CD4-positive, alpha-beta T cell treated with Interferon alpha-2 for 1 hour (primary cell): Measurements from ENCODE around the gene HNRNPAB.

Experiments used
- DNase-seq, 2 donors: peaks; one replicate each; pipeline ENCODE4 v3.0.0-alpha.2; 2020 to 2022

The HNRNPAB gene

DNA sequence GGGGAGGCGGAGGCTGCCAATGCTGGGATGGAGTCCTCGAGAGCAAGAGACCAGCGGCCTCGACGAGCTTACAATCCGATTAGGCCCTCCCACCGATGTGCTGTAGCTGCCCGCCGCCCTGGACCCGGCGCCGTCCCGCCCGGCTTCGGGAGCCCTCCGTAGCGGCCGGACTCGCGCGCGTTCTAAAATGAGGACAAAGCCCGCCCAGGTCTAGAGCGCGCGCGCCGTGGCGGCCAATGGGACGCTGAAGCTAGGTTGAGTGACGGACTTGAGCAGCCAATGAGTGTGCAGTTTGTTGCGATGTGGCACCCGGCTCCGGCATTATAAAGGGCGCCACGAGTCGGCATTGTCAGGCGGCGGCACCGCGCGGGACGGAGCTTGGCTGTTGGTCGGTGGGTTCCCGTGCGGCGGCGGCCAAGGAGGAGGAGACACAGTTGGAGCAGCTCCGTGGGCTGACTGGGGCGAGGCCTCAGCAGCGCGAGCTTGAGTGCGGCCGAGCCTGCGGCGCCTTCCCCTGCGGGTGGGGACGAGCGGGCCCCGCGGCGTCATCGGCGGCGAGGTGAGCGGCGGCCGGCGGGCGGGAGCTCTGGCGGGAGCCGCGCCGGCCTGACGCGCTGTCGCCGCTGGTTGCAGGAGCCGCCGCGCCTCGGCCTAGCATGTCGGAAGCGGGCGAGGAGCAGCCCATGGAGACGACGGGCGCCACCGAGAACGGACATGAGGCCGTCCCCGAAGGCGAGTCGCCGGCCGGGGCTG lies at the start of gene HNRNPAB:
Gene HNRNPAB (plus strand): TSS at position 352 of the 753 bp plus-strand sequence. CDS start 305 bp downstream, at position 657.
- peak; percentile 95 to 97 for DNase-seq

DNA sequence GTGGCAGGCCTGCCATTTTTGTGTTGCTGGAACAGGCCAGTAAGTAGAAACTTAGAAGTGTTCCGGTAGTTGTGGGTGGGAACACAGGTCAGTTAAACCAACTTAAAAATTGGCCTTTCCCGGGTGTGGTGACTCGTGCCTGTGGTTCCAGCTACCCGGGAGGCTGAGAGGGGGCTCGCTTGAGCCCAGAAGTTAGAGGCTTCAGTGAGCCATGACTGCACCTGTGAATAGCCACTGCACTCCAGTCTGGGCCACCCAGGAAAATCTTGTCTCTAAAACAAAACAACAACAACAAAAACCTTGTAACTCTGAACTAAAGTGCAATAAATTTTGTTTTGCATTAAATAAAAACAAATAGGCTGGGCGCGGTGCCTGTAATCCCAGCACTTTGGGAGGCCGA lies 49.3 kb upstream of the HNRNPAB start:
- DNase-seq: no peak

DNA sequence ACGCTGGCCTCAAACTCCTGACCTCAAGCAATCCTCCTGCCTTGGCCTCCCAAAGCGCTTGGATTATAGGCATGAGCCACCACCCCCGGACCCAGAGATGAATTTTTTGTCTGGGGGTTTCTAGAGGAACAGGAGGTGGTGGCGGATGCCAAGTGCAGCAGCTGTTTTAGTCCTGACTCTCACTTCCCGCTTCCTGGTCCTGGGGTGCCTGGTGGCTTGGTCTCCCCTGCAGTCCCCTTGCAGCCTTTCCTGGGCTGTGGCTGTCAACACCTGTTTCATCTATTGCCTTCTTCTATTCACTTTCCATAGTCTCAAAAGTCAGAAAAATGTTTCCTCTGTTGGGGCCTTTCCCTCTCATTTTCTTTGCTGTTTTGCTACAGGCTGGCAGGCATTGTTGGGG lies 44.2 kb upstream of the HNRNPAB start:
- no peak for DNase-seq

DNA sequence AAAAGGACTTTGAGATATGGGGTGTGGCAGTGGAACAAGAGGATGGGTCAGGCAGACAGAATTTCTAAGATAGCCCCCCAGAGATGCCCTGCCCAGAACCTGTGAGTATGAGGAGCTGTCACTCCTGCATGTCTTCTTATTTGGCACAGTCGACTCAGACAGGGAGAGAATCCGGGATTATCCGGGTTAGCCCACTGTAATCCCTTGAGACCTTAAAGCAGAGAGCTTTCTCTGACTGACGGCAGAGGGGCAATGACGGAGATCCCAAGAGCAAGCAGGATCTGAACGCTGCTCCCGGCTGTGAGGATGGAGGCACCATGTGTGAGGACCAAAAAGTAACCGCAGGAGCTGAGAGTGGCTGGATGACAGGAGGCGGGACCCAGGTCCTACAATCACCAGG lies 41.9 kb upstream of the HNRNPAB start:
- no peak for DNase-seq

DNA sequence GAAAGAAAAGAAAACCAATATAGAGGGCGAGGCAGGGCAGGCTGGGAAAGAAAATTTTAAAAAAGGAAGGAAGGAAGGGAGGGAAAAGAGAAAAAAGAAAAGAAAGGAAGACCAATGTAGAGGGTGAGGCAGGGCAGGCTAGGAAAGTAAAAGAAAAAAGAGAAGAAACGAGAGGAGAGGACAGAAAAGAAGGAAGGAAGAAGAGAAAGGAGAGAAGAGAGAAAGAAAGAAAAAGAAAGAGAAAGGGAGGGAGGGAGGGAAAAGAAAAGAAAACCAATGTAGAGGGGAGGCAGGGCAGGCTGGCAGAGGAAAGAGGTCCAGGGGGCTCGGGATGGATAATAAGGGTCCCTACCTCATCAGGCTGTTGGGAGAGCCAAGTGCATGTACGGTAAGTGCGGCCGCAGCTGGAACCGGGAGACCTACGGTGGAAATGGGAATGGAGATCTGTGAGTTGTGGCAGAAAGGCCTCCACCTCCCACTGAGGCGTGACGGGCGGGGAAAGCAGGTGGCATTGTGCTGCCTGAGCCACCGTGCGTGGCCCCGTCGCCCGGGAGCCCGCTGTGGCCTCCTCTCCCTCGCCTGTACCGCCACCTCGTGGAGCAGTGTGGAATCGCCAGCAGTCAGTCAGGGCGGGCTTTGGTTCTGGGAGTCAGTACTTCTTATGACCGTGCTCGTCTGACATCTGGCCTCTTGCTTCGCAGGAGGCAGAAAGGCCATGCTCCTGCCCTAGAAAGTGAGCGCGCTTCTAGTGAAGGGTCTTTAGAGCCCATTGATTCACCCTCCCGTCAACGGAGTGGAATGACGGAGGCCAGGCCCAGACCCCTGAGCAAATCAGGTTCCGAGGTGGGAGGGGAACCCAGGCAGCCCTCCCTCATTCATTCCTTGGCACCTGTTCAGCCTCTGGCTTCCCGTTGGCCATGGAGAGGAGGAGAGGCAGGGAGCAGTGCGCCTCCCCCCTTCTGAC lies 40.3 kb upstream of the HNRNPAB start:
- peak; percentile 87 to 91 for DNase-seq

DNA sequence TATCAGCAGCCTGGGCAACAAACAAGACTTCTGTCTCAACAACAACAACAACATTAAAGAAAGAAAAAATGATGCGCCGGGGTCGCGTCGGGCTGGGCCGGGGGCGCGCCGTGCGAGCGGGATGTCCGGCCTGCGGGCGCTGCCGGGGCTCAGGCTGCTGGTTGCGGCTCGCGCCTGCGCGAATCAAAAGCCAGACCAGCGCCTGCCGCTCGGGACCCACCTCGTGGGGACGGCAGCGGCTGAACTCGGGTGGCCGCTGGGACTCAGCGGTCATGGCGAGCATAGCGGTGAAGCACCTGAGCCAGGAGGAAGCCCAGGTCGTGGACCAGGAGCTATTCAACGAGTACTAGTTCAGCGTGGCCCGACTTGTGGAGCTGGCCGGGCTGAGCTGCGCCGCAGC lies 38.8 kb upstream of the HNRNPAB start:
- no peak for DNase-seq

DNA sequence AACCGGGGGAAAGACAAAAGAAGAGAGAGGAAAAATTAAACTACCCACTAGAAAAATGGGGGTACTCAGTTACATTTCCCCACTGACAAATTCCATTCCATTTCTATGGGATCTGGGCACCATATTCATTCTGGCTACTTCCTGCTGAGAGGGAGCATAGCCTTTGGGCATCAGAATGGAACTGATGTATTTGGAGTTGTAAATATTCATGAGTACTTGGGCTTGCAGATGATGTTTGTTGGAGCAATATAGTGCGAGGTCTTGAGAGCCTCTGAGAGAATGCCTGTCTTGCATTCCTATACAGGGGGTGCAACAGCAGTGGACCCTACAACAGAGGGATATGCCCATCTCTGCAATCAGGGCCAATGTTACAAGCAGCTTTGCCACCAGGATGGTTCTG lies 33.9 kb upstream of the HNRNPAB start:
- DNase-seq: no peak

DNA sequence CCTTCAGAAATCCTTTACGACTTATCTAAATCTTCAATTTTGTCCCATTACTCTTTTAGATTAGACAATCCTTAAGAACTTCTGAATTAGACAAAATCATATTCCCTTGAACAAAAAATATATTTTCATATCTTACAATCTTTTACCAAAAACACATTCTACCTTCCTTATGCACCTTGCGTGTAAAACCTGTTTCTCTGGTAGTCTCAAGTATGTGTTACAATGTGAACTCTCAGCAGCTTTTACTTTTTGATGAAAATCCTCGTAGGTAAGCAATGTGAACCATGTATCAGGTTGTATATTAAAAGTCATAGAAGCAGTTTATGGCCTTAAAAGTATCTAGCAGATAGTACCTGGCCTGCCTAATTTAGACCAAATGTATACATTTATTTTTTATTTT lies 29.9 kb upstream of the HNRNPAB start:
- no peak for DNase-seq

DNA sequence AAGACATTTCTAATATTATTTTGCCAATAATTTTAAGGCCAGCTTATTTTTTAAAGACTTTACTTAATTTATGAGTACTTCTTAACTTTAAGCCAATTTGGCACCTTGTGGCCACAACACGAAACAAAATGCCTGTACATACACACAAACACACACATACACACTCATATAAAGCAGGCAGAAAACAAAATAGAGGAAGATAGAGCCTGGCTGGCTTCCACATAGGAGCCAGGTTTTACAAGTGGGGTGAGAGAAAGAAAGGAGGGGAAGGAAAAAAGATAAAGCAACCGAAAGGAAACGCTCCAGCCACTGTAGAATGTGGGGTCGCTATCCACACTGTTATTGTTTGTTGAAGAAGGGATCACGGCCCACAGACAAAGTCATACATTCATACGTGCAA lies 27.5 kb upstream of the HNRNPAB start:
- DNase-seq: no peak

DNA sequence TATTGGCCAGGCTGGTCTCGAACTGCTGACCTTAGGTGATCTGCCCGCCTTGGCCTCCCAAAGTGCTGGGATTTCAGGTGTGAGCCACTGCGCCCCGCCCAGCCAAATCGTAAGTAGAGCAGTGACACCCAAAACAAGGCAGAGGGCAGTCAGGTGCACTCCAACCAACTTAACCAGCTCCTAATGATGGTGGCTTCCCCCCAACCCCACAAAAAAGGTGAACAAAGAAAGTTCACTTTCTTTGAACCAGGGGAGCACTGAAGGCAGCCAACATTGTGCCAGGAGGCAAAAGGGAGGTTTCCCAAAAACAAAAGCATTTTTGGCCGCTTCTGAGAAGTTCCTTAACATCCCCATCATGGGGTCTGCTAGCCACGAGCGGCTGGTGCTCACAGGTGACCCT lies 26.8 kb upstream of the HNRNPAB start:
- no peak for DNase-seq

DNA sequence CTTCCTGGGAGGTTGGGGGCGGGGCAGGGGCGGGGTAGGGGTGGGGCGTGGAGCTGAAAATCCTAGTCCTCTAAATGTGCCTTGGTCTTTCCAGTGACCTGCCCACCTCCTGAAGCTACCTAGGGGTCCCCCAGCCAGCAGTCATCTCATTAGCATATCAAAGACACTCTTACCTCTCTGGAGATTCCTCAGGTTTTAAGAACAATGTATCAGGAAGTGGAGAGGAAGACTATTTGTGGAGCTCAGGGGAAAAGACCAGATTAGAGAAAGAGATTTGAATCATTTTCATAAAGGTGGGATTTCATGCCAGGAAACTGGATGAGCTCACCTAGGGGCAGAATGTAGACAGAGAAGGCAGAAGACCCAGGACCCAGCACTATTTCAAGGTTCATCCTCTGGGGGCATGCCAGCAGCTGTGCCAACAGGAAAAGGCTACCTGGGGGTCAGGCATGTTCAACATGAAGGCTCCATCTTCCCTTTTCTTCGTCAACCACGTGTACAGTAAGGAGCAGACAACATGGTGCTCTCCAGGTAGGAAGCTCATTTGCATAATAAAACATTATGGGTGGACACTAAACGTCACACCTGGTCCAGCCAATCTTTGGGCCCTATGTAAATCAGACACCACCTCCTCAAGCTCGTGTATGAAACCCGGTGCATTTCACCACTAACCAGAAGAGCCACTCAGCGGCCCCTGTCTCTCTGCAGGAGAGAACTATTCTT lies 24.0 kb upstream of the HNRNPAB start:
- no peak for DNase-seq

DNA sequence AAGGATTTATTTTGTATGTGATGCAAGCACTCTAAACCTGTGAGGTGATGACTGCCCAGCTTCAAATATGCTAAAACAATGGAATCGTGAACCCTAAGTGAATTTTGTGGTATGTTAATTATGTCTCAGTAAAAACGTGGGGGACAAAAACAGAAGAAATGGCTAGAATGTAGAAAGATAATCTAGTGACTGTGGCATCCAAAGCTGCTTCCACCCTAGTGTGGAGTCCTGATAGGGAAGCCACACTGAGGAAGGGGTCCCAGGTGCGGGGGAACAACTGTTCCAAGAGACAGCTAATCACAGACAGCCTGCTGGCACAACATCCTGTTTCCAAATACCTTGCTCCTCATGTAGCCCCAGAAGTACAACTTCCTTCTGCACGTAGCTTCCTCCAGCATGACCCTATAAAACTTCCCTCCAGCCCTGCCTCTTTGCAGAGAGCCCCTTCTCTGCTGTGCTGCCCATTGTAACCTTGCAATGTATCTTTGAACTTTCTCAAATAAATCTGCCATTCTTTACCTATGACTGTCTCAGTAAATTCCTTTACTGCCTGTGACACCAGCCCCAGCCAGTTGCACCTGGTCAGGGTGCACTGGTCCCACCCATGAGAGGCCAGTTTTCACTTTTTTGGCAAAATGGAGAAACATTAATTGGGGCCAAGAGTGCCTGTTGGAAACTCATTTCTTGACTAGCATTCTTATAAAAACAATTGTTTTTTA lies 22.0 kb upstream of the HNRNPAB start:
- no peak for DNase-seq

DNA sequence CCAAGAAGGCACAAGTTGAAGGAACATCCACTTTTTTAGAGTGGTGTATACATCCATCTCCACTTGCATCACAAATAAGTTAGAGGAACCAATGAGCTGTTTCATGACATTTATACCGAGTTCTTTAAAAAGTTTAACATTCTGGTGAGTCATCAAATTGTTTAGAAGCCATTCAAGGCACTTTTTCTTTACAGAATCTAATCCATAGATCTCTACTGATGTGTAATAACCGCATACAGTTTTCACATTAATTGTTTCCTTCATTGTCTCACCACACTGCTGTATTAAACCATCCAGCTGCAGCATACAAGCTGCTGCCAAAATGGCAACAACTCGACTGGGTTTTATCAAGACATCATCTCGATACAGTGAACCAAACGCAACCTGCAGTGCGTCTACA lies 17.9 kb upstream of the HNRNPAB start:
- no peak for DNase-seq

DNA sequence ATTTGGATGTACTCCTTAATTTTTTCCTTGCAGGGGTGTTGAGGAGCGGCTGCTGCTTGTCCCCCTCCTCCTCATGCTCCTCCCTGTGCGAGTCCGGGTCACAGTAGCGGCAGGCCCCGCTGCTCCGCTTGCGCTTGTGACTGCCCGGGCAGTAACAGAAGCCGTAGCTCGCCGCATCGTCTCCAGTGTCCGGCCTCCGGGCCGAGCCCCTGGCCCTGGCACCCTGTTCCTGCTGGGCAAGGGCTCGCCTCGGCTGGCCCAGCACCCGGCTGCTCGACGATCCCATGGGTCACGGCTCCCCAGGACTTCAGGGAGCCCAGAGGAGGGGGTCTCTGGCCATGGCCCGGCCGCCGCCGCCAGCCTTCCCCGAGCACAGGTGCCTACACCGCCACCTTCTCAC lies 17.3 kb upstream of the HNRNPAB start, which contains the start of gene GMCL2:
Gene GMCL2 (minus strand): TSS at position 358 of the 400 bp plus-strand sequence. CDS start 72 bp downstream, at position 286.
- no peak for DNase-seq

DNA sequence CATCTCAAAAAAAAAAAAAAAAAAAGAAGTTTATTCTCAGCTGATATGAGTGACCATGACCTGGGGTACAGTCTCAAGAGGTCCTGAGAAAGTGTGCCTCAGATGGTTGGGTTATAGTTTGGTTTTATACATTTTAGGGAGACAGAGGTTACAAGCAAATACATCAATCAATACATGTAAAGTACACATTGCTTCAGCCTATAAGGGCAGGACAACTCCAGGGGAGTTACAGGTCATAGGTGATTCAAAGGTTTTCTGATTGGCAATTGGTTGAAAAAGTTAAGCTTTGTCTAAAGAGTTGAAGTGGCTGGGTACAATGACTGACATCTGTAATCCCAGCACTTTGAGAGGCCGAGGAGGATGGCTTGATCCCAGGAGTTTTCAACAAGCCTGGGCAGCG lies 14.9 kb upstream of the HNRNPAB start:
- no peak for DNase-seq

DNA sequence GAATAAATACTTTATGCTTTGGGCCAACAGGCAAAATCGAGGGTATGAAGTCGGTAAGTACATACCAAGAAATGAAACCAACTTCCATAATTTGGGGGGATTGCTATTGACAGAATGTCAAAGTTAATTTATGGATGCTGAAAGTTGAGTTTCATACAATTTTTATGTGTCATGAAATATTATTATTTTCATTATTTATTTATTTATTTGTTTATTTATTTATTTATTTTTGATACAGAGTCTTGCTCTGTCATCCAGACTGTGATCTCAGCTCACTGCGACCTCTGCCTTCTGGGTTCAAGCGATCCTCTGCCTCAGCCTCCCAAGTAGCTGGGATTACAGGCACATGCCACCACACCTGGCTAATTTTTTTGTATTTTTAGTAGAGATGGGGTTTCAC lies 12.7 kb upstream of the HNRNPAB start:
- no peak for DNase-seq

DNA sequence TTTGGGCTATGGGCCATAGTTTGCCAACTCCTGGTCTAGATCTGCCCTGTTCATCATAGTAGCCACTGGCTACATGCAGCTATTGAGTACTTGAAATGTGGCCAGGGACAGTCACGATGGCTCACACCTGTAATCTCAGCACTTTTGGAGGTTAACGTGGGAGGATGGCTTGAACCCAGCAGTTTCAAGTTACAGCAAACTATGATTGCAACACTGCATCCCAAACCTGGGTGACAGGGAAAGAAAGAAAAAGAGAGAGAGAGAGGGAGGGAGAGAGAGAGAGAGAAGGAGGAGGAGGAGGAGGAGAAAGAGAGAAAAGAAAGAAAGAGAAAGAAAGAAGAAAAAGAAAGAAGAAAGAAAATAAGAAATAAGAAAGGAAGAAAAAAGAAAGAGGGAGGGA lies 12.1 kb upstream of the HNRNPAB start:
- no peak for DNase-seq

DNA sequence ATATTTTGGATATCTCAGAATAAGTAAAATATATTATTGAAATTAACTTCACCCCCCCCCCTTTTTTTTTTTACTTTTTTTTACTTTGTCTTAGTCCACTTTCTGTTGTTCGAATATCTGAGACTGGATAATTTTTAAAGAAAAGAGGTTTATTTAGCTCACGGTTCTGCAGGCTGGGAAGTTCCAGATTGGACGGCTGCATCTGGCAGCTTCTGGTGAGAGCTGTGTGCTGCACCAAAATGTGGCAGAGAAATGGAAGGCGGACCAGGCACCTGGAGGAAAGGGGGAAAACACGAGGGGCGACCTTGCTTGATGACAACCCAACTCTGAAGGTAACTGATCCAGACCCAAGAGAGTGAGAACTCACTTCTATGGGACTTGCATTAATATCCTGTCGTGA lies 11.5 kb upstream of the HNRNPAB start:
- DNase-seq: no peak

DNA sequence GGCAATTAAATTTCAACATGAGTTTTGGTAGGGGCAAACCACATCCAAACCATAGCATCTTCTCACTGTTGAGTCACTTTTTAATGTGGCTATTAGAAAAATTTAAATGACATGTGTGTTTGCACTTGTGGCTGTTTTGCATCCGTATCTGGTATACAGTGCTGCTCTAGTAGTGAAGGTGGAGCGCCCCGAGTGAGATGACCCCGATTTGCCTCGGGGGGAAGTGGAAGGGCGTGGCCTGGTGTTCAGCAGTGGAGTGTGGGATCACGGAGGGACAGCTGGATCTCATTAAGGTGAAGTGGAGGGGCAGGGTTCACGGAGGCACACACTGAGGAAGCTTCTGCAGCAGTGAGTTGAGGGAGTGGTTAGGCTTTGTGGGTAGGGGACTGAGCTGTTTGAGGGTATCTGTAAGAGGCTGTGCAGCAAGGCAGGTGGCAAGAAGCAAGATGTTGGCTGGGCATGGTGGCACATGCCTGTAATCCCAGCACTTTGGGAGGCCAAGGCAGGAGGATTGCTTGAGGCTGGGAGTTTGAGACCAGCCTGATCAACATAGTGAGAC lies 11.0 kb upstream of the HNRNPAB start:
- DNase-seq: no peak

DNA sequence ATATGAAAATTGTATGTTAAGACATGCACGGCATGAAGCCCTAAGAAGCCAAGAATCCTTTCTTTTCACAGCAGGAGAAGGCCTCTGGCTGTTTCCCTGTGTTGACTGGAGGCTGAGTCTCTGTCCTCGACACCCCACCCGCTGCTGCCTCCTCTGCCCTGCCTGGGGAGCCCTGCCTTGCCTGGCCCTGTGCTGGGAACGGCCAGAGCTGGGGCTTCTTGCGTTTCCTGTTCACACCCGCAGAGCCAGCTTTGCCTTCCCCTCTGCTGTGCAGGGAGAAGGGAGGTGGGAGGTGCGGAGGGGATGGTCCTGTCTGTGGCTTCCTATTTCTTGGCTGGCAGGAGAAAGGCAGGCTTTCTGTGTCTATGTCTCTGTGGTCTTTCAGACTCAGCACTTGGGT lies 10.3 kb upstream of the HNRNPAB start:
- no peak for DNase-seq

DNA sequence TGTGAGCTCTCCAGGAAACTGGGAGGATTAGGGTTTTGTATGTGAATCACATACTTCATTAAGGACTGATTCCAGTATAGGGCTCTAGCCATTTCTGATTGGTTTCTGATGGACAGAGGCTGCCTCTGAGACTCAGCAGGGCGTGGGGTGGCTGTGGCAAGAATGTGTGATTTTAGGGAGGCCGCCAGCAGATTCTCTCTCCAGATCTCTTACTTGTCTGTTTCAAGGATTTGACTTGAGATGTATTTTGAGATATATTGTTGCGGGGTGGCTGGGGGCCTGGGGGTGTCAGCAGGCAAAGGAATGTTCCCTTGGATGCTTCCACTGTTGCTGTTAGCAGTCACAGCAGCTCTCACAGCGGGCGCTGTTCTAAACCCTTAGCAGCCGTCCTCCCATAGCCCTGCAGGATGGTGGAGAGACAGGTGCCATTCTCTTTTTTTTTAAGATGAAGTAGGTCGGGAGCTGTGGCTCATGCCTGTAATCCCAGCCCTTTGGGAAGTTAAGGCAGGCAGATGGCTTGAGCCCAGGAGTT lies 8.0 kb upstream of the HNRNPAB start:
- DNase-seq: no peak

DNA sequence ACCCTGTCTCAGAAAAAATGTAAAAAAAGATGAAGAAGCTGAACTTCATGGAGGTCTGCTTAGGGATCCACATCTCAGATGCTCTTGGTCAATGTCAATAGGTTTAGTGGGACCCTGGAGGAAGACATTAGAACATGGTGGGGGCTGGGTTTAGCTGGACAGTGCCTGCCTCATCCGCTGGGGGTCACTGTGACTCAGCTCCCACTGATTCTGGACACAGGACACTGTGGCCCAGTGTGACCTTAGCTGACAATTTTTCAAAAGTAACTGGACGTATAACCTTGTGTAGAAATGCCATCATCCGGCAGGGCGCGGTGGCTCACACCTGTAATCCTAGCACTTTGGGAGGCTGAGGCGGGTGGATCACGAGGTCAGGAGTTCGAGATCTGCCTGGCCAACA lies 7.3 kb upstream of the HNRNPAB start:
- no peak for DNase-seq
